NCI-H526 (cell line): ENCODE results near the gene NBPF11.
"Not testable (repeated sequence)": the region's sequence is repeated elsewhere in the genome, so short reads cannot be mapped to it uniquely, and the experiment has no call there.

Experiments used
- DNase-seq, 2 experiments: peaks; one replicate each; lab custom pipeline; 2025; lab: John Stamatoyannopoulos, UW

Gene NBPF11

DNA sequence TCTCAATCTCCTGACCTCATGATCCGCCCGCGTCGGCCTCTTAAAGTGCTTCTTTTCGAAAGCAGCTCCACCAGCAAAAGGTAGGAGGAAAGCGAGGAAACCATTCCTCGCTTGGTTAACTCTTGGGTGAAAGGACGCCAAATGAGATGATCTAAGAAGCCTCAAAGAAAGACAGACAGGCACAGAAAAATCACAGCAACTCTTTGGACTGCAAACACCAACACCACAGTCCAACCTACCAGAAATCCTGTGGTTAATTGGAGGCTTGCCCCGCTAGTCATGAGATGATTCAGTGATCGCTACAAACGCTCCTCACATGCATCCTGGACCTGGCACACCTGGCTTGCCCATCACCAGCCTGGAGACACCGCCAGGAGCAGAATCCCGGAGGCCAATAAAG, 1.1 kb downstream of the NBPF11 start:
- DNase-seq, result not testable (repeated sequence)

DNA sequence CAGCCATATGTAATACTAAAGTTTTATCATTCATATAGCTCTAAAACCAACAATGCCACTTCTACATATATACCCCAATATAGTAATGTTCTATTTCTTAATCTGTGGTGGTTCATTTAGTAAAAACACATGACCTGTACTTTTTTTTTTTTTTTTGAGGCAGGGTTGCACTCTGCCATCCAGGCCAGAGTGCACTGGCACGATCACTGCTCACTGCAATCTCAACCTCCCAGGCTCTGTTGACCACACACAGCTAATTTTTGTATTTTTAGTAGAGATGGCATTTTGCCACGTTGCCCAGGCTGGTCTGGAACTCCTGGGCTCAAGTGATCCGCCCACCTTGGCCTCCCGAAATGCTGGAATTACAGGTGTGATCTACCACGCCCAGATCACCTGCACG, 2.1 kb downstream of the NBPF11 start:
- not testable (repeated sequence) for DNase-seq

DNA sequence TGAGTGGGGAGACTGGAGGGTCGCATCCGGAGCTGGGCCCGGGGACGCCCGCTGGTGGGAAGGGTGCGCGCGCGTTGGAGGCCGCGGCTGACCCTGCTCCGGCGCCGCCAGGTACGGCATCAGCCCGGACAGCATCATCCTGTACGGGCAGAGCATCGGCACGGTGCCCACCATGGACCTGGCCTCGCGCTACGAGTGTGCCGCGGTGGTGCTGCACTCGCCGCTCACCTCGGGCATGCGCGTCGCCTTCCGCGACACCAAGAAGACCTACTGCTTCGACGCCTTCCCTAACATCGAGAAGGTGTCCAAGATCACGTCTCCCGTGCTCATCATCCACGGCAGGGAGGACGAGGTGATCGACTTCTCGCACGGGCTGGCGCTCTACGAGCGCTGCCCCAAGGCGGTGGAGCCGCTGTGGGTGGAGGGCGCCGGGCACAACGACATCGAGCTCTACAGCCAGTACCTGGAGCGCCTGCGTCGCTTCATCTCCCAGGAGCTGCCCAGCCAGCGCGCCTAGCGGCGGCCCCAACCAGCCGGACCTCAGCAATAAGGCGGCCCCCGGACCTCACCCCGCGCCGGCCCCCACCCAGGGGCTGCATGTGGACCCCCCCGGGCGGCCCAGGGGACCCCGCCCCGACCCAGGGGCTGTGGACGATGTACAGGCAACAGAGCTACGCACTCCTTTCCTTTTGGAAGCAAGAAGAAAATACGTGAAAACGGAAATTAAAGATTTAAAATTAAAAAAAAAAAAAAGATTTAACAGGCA, 2.8 kb downstream of the NBPF11 start:
- DNase-seq, result not testable (repeated sequence)

DNA sequence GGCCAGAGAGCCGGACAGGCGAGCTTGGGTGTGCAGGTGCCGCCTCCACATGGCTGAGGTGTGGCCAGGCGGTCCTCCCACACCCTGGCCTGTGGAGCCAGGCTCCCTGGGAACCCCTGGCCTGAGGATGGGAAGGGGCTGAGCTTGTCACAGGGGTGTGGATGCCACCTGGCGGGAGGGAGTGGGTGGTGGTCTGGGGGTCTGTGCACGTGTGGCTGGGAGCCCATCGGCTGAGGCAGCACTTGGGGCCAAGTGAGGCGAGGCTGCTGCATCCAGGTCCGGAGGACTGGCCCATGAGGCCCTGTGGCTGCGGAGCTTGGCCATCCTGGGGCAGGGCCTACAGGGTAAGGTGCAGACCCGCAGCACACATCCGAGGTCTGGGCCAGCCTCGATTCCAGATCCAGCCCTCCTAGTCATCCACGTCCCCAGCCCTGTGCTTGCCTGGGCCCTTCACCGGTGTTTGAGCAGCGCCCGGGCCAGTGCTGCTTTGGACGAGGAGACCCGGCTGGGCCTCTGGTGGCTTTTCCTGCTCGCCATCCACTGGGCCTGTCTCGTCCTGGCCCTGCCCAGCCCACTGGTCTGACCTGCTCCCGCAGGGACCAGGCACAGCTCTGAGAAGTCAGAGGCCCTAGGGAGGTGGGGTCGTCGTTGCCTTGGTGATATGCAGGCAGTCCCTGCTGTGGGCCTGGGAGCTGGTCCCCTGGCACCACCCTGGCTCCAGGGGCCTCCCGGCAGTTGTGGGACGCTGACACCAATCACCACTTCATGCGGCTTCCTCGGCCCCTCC, 4.8 kb downstream of the NBPF11 start:
- DNase-seq, result not testable (repeated sequence)

DNA sequence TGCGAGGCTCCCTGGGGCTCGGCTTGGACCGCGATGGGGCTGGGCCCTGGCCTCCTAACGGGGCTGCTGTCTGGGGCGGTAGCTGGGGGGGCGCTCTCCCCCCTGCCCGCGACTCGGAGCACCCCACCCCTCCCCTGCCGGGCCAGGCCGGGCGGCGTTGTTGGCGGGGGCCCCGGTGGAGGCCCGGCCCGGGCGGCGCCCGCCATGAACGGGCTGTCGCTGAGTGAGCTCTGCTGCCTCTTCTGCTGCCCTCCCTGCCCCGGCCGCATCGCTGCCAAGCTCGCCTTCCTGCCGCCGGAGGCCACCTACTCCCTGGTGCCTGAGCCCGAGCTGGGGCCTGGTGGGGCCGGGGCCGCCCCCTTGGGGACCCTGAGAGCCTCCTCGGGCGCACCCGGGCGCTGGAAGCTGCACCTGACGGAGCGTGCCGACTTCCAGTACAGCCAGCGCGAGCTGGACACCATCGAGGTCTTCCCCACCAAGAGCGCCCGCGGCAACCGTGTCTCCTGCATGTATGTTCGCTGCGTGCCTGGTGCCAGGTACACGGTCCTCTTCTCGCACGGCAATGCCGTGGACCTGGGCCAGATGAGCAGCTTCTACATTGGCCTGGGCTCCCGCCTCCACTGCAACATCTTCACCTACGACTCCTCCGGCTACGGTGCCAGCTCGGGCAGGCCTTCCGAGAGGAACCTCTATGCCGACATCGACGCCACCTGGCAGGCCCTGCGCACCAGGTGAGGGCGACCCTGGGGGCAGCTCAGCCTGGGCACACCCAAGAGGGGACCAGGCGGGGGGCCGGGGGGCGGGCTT, 5.7 kb downstream of the NBPF11 start:
- not testable (repeated sequence) for DNase-seq

DNA sequence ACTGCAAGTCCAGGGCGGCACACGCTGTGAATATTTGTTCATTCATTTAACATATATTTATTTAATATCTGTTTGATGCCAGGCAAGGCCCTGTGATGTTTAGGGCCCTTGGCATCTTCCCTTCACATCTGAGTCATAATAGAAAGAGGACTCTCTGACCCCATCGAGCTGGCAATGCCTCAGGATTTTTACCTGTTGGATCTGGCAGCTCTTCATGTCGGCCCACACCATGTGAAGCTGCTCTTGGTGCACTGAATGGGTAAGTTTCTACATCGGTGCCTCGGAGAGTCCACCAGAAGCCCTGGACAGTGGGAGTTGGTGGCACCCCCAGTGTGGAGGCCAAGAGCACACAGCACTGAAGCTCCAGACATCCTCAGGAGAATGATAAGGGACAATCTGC, 8.9 kb downstream of the NBPF11 start:
- DNase-seq, result not testable (repeated sequence)

DNA sequence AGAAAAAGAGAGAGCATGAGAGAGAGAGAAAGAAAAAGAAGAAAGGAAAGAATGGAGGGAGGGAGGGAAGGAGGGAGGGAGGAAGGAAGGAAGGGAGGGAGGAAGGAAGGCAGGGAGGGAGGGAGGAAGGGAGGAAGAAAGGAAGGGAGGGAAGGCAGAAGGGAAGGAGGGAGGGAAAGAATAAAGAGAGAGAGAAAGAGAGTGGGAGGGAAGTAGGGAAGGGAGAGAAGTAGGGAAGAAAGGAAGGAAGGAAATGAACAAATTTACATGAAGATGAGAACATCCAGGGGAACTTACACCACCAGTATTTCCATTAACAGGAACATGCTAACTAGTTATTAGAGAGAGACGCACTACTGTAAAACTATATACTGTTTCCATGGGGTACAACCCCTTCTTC, 10.1 kb downstream of the NBPF11 start:
- not testable (repeated sequence) for DNase-seq

DNA sequence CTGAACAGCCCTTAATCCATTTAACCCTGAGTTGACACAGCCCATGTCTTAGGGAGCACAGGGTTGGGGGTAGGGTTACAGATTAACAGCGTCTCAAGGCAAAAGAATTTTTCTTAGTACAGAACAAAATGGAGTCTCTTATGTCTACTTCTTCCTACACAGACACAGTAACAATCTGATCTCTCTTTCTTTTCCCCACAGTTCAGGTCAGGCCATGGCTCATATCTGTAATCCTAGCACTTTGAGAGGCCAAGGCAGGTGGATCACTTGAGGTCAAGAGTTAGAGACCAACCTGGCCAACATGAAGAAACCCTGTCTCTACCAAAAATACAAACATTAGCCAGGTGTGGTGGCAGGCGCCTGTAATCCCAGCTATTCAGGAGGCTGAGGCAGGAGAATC, 13.5 kb downstream of the NBPF11 start:
- not testable (repeated sequence) for DNase-seq

DNA sequence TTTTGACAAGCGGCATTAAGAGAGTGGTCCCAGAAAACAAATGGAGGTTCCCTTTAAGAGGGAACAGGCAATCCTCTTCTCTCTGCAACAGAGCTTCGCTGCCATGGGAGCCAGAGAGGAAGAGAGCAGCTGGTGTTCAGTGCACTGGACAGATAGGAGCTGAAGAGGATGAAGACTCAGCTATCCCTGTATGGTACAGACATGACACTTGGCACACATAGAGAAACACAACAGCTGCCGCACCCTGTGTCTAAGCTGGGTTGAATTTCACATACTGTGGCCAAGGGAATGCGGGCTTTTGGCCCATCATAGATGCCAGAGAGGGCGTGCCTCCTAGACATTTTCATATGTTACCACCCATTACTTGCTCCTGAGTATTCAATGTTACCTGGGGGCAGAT, 29.7 kb downstream of the NBPF11 start:
- DNase-seq, result not testable (repeated sequence)

DNA sequence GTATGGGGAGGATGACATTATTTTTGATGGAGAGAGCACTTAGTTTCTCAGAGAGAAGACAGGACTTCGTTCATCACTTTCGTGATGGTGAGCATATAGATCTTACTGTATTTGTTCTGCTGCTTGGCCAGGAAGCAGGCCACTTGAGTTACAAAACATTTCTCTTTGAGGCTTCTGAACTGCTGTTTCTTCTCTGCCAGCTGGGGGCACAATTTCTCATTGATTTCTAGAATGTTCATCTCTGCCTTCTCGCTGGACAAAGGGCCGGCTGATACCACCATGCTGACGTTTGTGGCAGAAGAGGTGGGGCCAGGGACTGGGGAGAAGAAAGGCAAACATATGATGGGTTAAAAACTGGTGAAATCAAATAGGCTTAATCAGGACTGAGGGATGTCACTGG, 31.7 kb downstream of the NBPF11 start:
- peak in 1 of 2 experiments; percentile 57 for DNase-seq

DNA sequence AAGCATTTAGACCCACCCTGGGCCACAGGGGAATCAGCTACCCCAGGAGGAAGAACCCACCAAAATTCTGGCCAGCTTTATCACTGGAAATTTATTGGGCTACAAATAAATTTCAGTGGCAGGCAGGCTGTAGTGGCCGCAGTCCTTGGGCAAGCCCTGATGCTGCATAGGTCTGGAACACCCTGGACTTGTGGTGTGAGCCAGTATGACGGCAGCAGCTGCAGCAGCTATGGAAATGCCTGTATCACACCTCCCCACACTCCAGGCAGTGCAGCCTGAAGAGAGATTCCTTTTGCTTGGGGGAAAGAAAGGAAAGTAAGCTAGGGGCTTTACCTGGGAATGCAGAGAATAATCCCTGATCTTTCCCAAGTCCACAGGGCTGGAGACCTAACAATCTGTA, 56.3 kb downstream of the NBPF11 start:
- DNase-seq, result not testable (repeated sequence)

DNA sequence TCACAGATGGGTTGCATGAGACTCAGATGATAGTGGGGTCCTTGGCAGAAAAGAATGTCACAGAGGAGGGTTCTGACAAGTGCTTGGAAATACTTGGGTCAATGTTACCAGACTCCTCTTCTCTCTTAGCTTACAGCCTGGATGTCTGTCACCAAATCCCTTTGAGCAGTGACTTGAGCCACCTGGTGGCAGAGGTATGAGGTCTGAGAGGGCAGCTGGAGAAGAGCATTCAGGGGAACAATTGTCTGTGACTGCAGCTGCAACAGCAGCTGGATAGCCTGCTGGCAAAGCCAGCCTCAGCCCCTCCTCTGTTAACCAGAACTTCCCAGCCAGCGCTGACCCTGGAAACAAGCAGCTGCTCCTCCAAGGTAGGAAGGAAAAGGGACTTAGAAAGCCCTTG, 65.9 kb downstream of the NBPF11 start:
- peak; percentile 10 to 55 for DNase-seq

DNA sequence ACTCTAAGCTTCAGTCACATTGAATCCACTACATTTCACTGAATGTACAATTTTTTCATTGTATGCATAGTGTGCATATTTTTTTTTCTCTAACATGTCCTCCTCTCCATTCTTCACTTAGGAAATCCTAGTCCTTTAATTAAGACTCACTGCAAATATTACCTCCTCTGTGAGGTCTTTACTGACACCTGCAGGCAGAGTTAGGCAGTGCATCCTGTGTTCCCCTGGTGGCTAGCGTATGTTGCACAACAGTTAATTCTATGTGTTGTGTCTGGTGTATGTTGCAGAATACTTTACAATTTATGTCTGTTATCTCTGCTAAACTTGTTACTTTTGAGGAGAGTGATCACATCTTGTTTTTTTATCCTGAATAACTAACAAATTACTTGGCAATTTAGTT, 70.9 kb downstream of the NBPF11 start:
- DNase-seq, result not testable (repeated sequence)

DNA sequence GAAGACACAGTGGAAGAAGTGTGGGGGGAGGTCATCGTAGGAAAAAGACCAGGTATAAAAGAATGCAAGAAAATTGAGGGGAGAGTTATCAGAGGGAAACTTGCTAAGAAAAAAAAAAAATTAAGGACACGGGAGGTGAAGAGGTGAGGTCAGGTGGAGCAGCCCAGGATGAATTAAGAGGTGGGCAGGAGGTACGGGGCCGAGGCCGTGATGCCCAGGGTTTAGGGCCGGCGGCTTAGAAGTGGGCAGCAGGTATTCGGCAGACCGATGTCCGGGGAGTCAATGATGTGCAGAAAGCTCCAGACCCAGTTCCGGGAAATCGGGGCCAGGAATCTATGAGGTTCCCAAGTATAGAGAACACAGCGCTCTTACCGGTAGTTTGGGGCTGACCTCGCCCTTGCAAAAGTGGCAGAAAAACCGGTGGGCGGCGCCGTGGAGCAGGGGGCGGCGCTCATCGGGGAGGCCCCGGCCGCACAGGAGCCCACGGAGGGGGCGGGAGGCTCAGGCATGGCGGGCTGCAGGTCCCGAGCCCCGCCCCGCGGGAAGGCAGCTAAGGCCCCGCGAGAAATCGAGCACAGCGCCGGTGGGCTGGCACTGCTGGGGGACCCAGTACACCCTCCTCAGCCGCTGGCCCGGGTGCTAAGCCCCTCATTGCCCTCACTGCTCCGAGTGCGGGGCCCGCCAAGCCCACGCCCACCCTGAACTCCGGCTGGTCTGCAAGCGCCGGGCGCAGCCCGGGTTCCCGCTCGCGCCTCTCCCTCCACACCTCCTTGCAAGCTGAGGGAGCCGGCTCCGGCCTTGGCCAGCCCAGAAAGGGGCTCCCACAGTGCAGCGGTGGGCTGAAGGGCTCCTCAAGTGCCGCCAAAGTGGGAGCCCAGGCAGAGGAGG, 73.2 kb downstream of the NBPF11 start:
- DNase-seq, result not testable (repeated sequence)

DNA sequence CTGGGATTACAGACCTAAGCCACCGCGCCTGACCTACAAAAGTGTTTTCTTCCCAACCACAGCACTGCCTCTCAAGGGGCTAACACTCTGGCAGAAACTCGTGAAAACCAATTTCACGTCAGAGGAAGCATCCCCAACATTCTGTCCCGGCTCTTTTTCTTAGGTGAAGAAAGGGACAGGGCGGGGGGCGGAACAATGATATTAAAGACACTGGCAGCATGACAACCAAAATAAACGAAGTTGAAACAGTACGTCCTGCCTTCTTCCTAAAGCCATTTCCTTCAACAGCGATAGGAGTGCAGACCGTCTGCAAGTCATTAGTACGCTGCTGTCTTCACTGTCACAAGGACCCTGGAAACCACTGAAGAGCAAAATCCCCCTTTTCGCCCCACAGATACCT, 74.0 kb downstream of the NBPF11 start:
- not testable (repeated sequence) for DNase-seq

DNA sequence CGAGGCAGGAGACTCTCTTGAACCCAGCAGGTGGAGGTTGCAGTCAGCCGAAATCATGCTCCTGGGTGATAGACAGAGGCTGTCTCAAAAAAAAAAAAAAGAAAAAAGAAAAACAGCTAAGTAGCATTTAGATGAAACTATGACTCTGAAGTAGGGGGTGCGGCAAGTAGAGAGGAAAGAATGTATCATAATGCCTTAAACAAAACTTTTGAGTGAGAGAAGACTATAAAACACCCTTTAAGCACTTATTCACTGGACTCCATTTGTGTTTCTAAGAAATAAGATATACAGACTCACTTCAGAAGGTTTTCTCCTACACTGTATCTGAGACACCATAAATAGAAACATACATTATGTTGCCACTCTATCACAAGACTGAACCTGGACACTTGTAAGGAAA, 74.6 kb downstream of the NBPF11 start:
- not testable (repeated sequence) for DNase-seq

DNA sequence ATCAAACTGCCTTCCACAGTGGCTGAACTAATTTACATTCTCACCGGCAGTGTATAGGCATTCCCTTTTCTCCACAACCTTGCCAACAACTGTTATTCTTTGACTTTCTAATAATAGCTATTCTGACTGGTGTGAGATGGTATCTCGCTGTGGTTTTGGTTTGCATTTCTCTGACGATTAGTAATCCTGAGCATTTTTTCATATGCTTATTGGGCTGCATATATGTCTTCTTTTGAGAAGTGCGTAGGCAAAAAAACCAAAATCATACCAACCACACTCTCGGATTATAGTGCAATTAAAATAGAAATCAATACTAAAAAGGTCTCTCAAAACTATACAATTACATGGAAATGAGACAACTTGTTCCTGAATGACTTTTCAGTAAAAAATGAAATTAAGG, 78.7 kb downstream of the NBPF11 start:
- not testable (repeated sequence) for DNase-seq

DNA sequence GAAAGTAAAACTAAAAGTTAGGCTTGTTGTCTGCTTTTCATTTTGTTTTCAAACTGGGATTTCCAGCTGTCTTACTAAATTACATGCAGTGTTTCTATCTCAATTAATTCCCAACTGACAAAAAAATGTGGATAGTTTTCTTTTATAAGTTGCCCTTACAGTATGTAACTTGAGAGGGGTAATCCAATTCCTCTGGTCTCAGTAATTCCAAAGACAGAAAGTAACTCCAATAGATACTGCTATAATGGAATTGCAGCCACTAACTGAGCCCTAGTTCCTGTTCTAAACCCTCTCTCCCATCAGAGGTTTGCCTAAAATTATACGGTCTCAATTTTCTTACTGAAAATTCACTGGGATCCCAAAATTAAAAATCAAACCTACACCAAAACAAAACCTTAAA, 83.5 kb downstream of the NBPF11 start:
- DNase-seq, result not testable (repeated sequence)

DNA sequence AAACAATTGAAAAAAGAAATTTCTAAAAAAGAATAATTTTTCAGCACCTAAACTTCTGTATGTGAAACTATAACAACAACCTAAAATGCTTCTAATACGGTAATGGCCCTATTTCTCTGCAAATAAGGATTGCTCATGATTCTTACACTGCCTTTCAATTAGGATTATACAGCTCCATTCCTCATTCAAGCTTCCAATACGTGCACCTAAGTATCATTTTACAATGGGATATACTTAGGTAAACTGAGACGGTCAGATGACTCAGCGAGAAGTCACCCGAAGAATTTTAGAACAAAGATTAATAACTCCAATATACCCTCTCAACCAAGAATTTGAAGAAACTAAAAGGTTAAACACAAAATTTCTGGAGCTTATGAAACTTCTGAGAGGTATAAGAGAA, 83.9 kb downstream of the NBPF11 start:
- DNase-seq, result not testable (repeated sequence)

DNA sequence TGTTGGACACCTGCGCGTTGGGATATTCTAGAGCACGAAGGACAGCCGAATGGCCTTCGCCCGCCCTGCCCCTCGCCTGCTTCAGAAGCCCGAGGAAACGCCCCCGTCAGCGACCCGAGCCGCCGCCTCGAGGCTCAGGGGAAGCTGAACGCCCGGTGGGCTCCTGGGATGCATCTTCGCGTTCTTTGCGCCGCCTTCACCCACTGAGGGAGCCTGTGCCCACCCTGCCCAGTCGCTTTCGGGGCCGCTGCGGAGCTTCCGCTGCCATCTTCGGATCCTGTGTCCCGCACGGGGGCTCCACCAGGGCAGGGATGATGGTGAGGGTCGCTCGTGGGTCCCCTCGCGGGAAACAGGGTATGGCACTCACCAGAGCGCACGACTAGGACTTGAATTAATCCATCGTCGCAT, 91.8 kb downstream of the NBPF11 start:
- DNase-seq, result not testable (repeated sequence)

DNA sequence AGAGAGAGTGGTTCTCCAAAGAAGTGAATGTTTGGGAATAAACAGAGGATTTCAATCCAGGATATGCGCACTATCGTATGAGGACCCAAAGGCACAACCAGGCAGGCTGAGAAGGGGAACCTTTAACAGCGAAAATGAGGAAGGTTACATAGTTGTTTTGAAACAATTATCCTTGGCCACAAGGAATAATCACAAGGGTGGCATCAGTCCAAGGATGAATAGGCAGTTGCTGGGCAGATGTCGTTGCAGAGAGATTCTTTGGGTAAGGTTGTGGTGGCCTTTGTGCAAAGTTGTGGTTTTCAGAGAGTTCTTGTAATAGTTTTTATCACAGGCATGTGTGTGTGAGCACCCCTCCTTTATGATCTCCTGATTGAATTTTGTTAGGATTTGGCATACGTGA, 94.7 kb downstream of the NBPF11 start:
- not testable (repeated sequence) for DNase-seq
